A549 (cell line): ENCODE data around the gene TSPO.

Source experiments
- FOXS1 ChIP-seq: fragments of 250-450 bp; sonication (Bioruptor Pico); IDR thresholded peaks from 2 replicates; pipeline ENCODE4 v1.5.0; 2020; ENCODE audit warnings: mild to moderate bottlenecking, moderate library complexity
- JUN ChIP-seq, 2 experiments: fragments of >200 bp; sonication (Bioruptor Twin); formaldehyde crosslinking; IDR thresholded peaks; 2 replicates in 1 of 2; 3 replicates in 1 of 2; pipeline ENCODE4 v1.6.1; 2016 to 2017
- TF ChIP-seq, protein P1 (sequence below): fragments of 250-450 bp; sonication (Bioruptor Pico); IDR thresholded peaks from 2 replicates; pipeline ENCODE4 v1.5.0; 2021; ENCODE audit warnings: mild to moderate bottlenecking, moderate library complexity, borderline replicate concordance
- TF ChIP-seq, protein P2 (sequence below): IDR thresholded peaks from 2 replicates; pipeline ENCODE4 v1.6.1; 2012
- TF ChIP-seq, protein P3 (sequence below): fragments of >200 bp; sonication (Bioruptor Twin); formaldehyde crosslinking; IDR thresholded peaks from 3 replicates; pipeline ENCODE4 v1.5.1; 2016

DNA sequence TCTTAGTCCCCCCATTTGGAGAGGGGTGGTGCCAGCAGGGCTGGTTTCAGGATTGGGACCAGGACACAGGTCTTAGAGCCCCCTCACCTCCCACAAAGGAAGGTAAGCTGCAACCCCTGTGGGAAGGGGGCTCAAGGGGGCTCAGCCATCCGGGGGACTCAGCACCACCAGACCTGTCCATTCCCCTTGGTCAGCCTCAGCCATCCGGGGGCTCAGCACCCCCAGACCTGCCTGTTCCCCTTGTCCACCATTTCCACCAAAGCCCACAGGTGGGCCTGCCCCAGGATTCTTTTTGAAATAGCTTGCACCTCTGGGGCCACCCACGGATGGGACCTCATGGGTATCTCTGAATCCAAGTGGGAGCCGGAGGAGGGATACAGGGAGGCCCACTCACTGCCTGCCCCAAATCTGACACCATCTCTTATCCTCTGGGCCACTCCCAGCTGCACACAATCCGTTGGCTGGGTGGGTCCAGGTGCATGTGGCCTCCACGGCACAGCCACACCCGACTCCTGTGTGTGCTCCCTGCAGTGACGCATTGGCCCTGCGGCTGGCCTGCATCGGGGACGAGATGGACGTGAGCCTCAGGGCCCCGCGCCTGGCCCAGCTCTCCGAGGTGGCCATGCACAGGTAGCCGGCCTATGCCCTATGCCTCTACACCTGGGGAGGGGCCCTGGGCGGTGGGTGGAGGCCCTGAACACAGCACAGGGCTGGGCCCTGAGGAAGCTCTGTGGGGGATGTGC lies 24.0 kb upstream of the TSPO start:
- TF ChIP-seq, protein P1, sequence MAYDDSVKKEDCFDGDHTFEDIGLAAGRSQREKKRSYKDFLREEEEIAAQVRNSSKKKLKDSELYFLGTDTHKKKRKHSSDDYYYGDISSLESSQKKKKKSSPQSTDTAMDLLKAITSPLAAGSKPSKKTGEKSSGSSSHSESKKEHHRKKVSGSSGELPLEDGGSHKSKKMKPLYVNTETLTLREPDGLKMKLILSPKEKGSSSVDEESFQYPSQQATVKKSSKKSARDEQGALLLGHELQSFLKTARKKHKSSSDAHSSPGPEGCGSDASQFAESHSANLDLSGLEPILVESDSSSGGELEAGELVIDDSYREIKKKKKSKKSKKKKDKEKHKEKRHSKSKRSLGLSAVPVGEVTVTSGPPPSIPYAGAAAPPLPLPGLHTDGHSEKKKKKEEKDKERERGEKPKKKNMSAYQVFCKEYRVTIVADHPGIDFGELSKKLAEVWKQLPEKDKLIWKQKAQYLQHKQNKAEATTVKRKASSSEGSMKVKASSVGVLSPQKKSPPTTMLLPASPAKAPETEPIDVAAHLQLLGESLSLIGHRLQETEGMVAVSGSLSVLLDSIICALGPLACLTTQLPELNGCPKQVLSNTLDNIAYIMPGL (CRISPR knock-in tag) = no peak
- TF ChIP-seq JUN (IDR thresholded peaks at IDR 0.05) = no peak
- TF ChIP-seq FOXS1 = no peak
- TF ChIP-seq, protein P2, sequence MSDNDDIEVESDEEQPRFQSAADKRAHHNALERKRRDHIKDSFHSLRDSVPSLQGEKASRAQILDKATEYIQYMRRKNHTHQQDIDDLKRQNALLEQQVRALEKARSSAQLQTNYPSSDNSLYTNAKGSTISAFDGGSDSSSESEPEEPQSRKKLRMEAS = no peak
- TF ChIP-seq, protein P3, sequence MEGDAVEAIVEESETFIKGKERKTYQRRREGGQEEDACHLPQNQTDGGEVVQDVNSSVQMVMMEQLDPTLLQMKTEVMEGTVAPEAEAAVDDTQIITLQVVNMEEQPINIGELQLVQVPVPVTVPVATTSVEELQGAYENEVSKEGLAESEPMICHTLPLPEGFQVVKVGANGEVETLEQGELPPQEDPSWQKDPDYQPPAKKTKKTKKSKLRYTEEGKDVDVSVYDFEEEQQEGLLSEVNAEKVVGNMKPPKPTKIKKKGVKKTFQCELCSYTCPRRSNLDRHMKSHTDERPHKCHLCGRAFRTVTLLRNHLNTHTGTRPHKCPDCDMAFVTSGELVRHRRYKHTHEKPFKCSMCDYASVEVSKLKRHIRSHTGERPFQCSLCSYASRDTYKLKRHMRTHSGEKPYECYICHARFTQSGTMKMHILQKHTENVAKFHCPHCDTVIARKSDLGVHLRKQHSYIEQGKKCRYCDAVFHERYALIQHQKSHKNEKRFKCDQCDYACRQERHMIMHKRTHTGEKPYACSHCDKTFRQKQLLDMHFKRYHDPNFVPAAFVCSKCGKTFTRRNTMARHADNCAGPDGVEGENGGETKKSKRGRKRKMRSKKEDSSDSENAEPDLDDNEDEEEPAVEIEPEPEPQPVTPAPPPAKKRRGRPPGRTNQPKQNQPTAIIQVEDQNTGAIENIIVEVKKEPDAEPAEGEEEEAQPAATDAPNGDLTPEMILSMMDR = no peak
